K562 (cell line): ENCODE data around the gene NDRG4. TPM values are rescaled to one million over a fixed set of nuclear protein-coding genes. Genes with fewer than 3 reads are reported as not detected.

Experiments
- ATAC-seq: fragments of 200-7000 bp; cut with Tn5 transposase; 3 replicates; pipeline ENCODE4 v1.9.1; 2020; ENCODE audit warnings: moderate library complexity
- BruUV-seq: library from RNA; stranded (reverse); fragments of 400-500 nt; replicated peaks from 2 replicates; lab custom pipeline; 2021; lab: Mats Ljungman, UMichigan
- CTCF ChIA-PET: fragments of 300-600 bp; formaldehyde crosslinking; extraction: SDS; loops from one replicate; lab custom pipeline; 2021; ENCODE audit warnings: low intra/inter-chr PET ratio; lab: Yijun Ruan, JAX
- POLR2A ChIA-PET: fragments of 300-600, 350-650 bp; sonication (Branson Sonifier 250); formaldehyde crosslinking; extraction: SDS; loops from one replicate; lab custom pipeline; 2021; ENCODE audit warnings: antibody characterized with exemption, inconsistent platforms; lab: Yijun Ruan, JAX
- DNase-seq, 4 experiments: peaks; one replicate each; pipeline versions ENCODE4 v3.0.0 to v3.0.0-alpha.2; 2011 to 2018; ENCODE audit warnings: low spot score in 3 of 4, mixed read lengths in 3 of 4; ENCODE audit errors: extremely low read depth in 1 of 4
- FAIRE-seq: peaks from 2 replicates; lab custom pipeline; 2011; peaks lifted over from hg19 to GRCh38; lab: Jason Lieb, UNC
- H2AFZ ChIP-seq: 2 replicates; pipeline ENCODE4 v1.6.0; 2011; ENCODE audit warnings: low read depth, low read length, control low read depth, inconsistent platforms
- H3K27ac ChIP-seq: fragments of 200-600 bp; 3 replicates; pipeline ENCODE4 v1.8.0; 2011; ENCODE audit warnings: low read depth, mild to moderate bottlenecking, control low read depth, inconsistent platforms, low read length, moderate library complexity, mixed read lengths; ENCODE audit errors: extremely low read depth
- H3K27me3 ChIP-seq, 2 experiments: fragments of 300-600 bp in 1 of 2; 2 replicates in 1 of 2; 3 replicates in 1 of 2; pipeline versions ENCODE4 v1.6.0 to v1.8.0; 2011; ENCODE audit warnings: inconsistent platforms in 2 of 2, low read length in 2 of 2, mild to moderate bottlenecking in 1 of 2, mixed read lengths in 1 of 2, moderate library complexity in 1 of 2; ENCODE audit not compliant: control insufficient read depth in 2 of 2, insufficient read depth in 2 of 2
- H3K36me3 ChIP-seq: fragments of 300-600 bp; 3 replicates; pipeline ENCODE4 v1.8.0; 2011; ENCODE audit warnings: mild to moderate bottlenecking, low read length, inconsistent platforms; ENCODE audit not compliant: control insufficient read depth, insufficient read depth
- H3K4me1 ChIP-seq, 2 experiments: fragments of 200-600 bp in 1 of 2; replicated peaks in 1 of 2; 2 replicates in 1 of 2; 3 replicates in 1 of 2; pipeline versions ENCODE4 v1.5.1 to v1.8.0; 2011; ENCODE audit warnings: inconsistent platforms in 2 of 2, low read length in 2 of 2, mild to moderate bottlenecking in 1 of 2, mixed read lengths in 1 of 2, moderate library complexity in 1 of 2; ENCODE audit not compliant: control insufficient read depth in 2 of 2, insufficient read depth in 2 of 2
- H3K4me2 ChIP-seq: 2 replicates; pipeline ENCODE4 v1.6.1; 2011; ENCODE audit warnings: low read length, control low read depth, inconsistent platforms, mixed read lengths; ENCODE audit not compliant: insufficient read depth
- H3K4me3 ChIP-seq: fragments of 200-600 bp; sonication (generic), shearing (Covaris generic); 2 replicates; pipeline ENCODE4 v1.5.1; 2016; ENCODE audit warnings: control low read depth, inconsistent platforms
- H3K79me2 ChIP-seq: fragments of 200-600 bp; 3 replicates; pipeline ENCODE4 v1.8.0; 2011; ENCODE audit warnings: low read length, inconsistent platforms; ENCODE audit not compliant: control insufficient read depth, insufficient read depth
- H3K9ac ChIP-seq, 2 experiments: 2 replicates each; pipeline versions ENCODE4 v1.6.0 to v1.6.1; 2011; ENCODE audit warnings: low read depth in 2 of 2, low read length in 2 of 2, control low read depth in 1 of 2, inconsistent platforms in 1 of 2, mild to moderate bottlenecking in 1 of 2, mixed read lengths in 1 of 2; ENCODE audit not compliant: insufficient read depth in 1 of 2
- H3K9me1 ChIP-seq: one replicate; pipeline ENCODE4 v1.6.0; 2011; ENCODE audit warnings: inconsistent platforms, mild to moderate bottlenecking, low read length, moderate library complexity; ENCODE audit not compliant: control insufficient read depth, insufficient read depth
- H3K9me3 ChIP-seq: replicated peaks from 2 replicates; pipeline ENCODE4 v1.5.1; 2011; ENCODE audit warnings: low read depth, low read length, inconsistent platforms; ENCODE audit not compliant: control insufficient read depth, insufficient read depth
- H4K20me1 ChIP-seq: replicated peaks from 2 replicates; pipeline ENCODE4 v1.6.1; 2011; ENCODE audit warnings: low read length, inconsistent platforms, mixed read lengths; ENCODE audit not compliant: control insufficient read depth, insufficient read depth
- RBM25 ChIP-seq: fragments of 200-400 bp; formaldehyde crosslinking; IDR thresholded peaks from 2 replicates; pipeline ENCODE4 v1.6.1; 2018; ENCODE audit warnings: low read length, low read depth, moderate library complexity; ENCODE audit not compliant: severe bottlenecking
- SMARCE1 ChIP-seq: fragments of 450-650 bp; IDR thresholded peaks from 2 replicates; pipeline ENCODE4 v1.7.1; 2016; ENCODE audit warnings: mild to moderate bottlenecking
- TCF3 ChIP-seq: sonication (generic); formaldehyde crosslinking; IDR thresholded peaks from 2 replicates; pipeline ENCODE4 v1.4.0; 2020; ENCODE audit warnings: mild to moderate bottlenecking, missing genetic modification reagents
- TSC22D4 ChIP-seq: fragments of 450-650 bp; IDR thresholded peaks from 2 replicates; pipeline ENCODE4 v1.6.1; 2016; ENCODE audit warnings: missing genetic modification characterization, missing biosample characterization, control low read depth
- ZNF239 ChIP-seq: fragments of 250-450 bp; sonication (Bioruptor Pico); IDR thresholded peaks from 2 replicates; pipeline ENCODE4 v1.4.0; 2020; ENCODE audit warnings: mild to moderate bottlenecking
- ZNF24 ChIP-seq: fragments of 450-650 bp; IDR thresholded peaks from 2 replicates; pipeline ENCODE4 v1.6.1; 2016
- WGBS: fragments of 100-300 bp; shearing (Covaris generic); methylation state at CpG from one replicate; pipeline ENCODE4 v1.1.6; 2016; ENCODE audit warnings: low coverage, mixed read lengths; ENCODE audit not compliant: insufficient coverage; ENCODE audit errors: missing lambda C conversion rate; 5-methylcytosine and 5-hydroxymethylcytosine counted together
- in situ Hi-C: fragments of 300-500 bp; cut with MboI; formaldehyde crosslinking; loops from 4 replicates; pipeline ENCODE4 v1.15.0; 2018; ENCODE audit warnings: inconsistent platforms, mixed read lengths
- intact Hi-C: fragments of 100-400 bp; cut with micrococcal nuclease; formaldehyde crosslinking; loops from 2 replicates; pipeline ENCODE4 v1.14.2; 2022
- polyA plus RNA-seq, 8 experiments: library from polyadenylated mRNA; depleted of rRNA in 4 of 8; stranded (reverse) in 5 of 8; unstranded in 3 of 8; fragments of >200 nt; fragmentation: Nextera tagmentation in 2 of 8; fragmentation: Illumina TruSeq in 1 of 8; extraction: Ambion mirVana in 2 of 8; extraction: Trizol in 1 of 8; gene quantifications; 2 replicates each; pipeline versions ENCODE4 v1.2.1 to v1.2.3, GENCODE V29; 2011 to 2014; ENCODE audit warnings: inconsistent platforms in 1 of 8, missing spikeins in 1 of 8
- total RNA-seq, 7 experiments: library from RNA; depleted of rRNA in 6 of 7; stranded (reverse); fragments of >200 nt in 6 of 7; fragmentation: Illumina TruSeq in 2 of 7; extraction: Trizol in 2 of 7; gene quantifications; 2 replicates each; pipeline versions ENCODE4 v1.2.1 to v1.2.3, GENCODE V29; 2011 to 2021; ENCODE audit warnings: low replicate concordance in 1 of 7

NDRG4 gene
- total and polyA plus RNA-seq, 9 of the 15 experiments (the other 6 are each of a cell fraction or from before 2014, with no cell fraction given), result 0.06 to 0.95 (median 0.28) TPM

GRCh38 chr16:58452640-58453039 lies 47.3 kb upstream of the NDRG4 start:
- CTCF ChIA-PET, result interaction anchor here (1.7 kb wide), 1 partner anchor 116 kb away, joined by 5 read pairs; no protein-coding TSS in a partner anchor
- H4K20me1 ChIP-seq, result no peaks in the 10 kb centered on the region
- no peaks in the 10 kb centered on the region for H3K9me3 ChIP-seq
- peaks cover 0 to 7% of the 10 kb centered on the region in 2 experiments; a peak in 2 of 5 replicates for H3K4me1 ChIP-seq
- H3K27ac ChIP-seq, result no peak overlapping the region
- no peak overlapping the region for H2AFZ ChIP-seq
- no peak for FAIRE-seq
- intact Hi-C loops, result no loop called here
- peaks cover 2 to 34% of the 10 kb centered on the region in 2 experiments; a peak in 4 of 5 replicates for H3K27me3 ChIP-seq
- POLR2A ChIA-PET, result interaction anchor here (1.3 kb wide), 1 partner anchor 34 kb away, joined by 4 read pairs; no protein-coding TSS in a partner anchor
- no peak for TF ChIP-seq TSC22D4 (tag)
- TF ChIP-seq RBM25, result peak; percentile 53
- no peak for TF ChIP-seq SMARCE1
- TF ChIP-seq, all 486 proteins: peak for 1
- no peaks in the 10 kb centered on the region for H3K36me3 ChIP-seq
- no peak overlapping the region for H3K9ac ChIP-seq
- H3K4me3 ChIP-seq, result no peak overlapping the region
- H3K9me1 ChIP-seq, result no peaks in the 10 kb centered on the region
- no TSS peak for BruUV-seq
- in situ Hi-C loops, result no loop called here
- 33% methylated on average over 3 of the region's 3 CpGs for WGBS
- H3K4me2 ChIP-seq, result no peak overlapping the region
- DNase-seq (no peak), ATAC-seq (no peak)
- H3K79me2 ChIP-seq, result no peaks in the 10 kb centered on the region

- POLR2A ChIA-PET, result interaction anchor here (0.6 to 1.1 kb wide), 2 partner anchors 18 to 616 kb away, joined by 3 to 5 read pairs; no protein-coding TSS in a partner anchor
- Histone ChIP-seq H3K36me3 (no peaks in the 10 kb centered on the region), H3K9me1 (no peaks in the 10 kb centered on the region), H3K27ac (no peak overlapping the region), H3K4me3 (no peak overlapping the region), H3K9me3 (no peaks in the 10 kb centered on the region), H2AFZ (no peak overlapping the region), H4K20me1 (no peaks in the 10 kb centered on the region), H3K79me2 (no peaks in the 10 kb centered on the region), H3K27me3 (peaks cover 2 to 33% of the 10 kb centered on the region in 2 experiments; a peak in 4 of 5 replicates), H3K4me1 (peaks cover 0 to 10% of the 10 kb centered on the region in 2 experiments; a peak in 2 of 5 replicates), H3K4me2 (no peak overlapping the region), H3K9ac (no peak overlapping the region)
- FAIRE-seq (no peak), ATAC-seq (no peak), DNase-seq (no peak)
- TF ChIP-seq TCF3 (CRISPR knock-in tag) (no peak), ZNF239 (CRISPR knock-in tag) (no peak), ZNF24 (0 out of 2 replicates have a peak, but pooled peaks have one; percentile 59)
- WGBS, result 8% methylated on average over 2 of the region's 2 CpGs
- BruUV-seq, result no TSS peak
- in situ Hi-C loops (no loop called here), intact Hi-C loops (no loop called here)
- CTCF ChIA-PET, result interaction anchor here (0.6 kb wide), 1 partner anchor 117 kb away, joined by 3 read pairs; no protein-coding TSS in a partner anchor
Measured at GRCh38 chr16:58454178-58454577, 45.8 kb upstream of the NDRG4 start.
